ENCODE data around the gene BMAL1.

BMAL1 gene

DNA sequence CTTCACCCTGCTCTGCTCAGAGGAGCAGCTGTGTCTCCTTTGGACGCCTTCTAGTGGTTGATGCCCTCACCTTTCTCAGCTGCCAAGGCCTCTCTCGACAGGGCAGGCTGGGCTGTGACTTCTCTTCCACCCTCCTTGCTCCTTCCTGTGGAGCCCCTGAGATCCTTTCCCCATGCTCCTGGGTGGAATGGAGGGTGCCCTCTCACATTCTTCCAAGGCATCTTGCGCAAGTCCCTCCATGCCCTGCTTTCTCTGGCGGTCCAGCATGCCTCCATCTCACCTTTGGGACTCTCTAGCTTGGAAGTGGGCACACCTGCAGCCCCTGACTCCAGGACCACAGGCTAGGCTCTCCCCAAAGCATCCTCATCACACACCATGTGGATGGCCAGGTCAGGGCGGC lies 68.9 kb downstream of the BMAL1 start:
- DNase-seq: no peak

DNA sequence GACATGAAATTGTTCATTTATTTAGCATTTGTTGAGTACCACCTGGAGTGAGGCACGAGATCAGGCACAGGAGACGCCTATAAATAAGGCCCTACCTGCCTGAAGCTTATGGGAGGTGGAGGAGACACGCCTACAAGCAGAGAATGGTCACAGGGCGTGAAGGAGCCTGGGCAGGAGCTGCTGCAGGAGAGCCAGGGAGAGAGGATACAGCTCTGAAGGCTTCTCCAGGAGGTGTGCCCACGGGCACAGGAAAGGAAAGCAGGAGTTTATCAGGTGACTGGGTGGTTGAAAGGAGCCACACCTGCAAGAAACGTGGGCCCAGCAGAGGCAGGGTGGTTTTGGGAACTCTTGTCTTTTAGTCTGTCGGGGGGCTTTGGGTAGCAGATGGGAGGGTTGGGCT lies 70.3 kb downstream of the BMAL1 start:
- DNase-seq: no peak

GRCh38 chr11:13348305-13348704 lies 70.7 kb downstream of the BMAL1 start:
- DNase-seq: peak; percentile 31 to 39

DNA sequence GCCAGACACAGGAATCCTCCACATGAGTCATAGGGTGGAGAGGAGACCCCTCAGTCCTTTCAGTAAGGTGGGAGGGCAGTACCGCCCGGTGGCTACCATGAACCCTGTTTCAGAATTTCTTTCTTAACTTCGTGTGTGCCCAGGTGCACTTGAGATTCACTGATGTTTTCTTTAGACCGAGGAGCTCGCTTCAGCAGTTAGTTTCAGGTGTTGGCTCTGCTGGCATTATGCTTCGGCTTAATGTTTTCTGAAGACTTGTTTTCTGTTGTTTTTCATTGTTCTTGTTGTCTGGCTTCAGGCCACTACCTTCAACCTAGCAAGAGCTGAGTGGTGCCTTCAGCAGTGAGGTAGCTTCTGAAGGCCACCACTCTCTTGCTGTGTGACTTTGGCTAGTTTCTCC lies 71.5 kb downstream of the BMAL1 start:
- DNase-seq: no peak

DNA sequence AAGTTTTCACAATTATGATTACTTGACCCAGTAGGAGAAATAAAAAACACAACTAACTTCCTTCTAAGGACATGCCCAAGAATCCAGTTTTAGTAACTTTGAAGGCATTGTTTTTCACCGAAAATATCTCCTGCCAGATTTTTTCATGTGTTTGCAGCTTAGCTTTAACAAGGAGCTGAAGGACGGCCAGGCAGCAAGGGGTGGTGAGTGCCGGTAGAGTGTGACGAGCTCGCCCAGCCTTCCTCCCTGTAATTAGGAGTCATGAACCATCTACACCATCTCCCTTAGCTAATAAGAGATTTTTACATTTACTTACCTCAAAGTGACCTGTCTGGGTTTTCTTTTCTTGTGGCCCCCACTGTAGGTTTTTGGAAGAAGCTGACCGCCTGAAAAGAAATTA lies 72.0 kb downstream of the BMAL1 start:
- no peak for DNase-seq

GRCh38 chr11:13352711-13353110 lies 75.1 kb downstream of the BMAL1 start:
- DNase-seq: no peak

DNA sequence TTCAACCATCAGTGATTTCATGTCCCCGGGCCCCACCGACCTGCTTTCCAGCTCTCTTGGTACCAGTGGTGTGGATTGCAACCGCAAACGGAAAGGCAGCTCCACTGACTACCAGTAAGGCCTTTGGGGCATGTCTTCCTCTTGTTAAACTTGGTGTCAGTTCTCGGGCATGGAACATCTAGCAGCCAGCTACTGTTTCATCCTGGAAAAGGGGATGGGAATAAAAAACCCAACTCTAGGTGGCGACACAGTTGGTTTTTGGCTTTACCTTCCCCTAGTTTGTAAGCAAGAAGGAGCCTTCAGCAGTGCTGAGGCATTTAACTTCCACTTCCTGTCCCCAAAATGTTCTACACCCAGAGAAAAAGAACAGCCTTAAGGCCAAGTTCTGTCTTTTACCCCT lies 76.7 kb downstream of the BMAL1 start:
- no peak for DNase-seq

GRCh38 chr11:13355191-13355590 lies 77.6 kb downstream of the BMAL1 start:
- no peak for DNase-seq

GRCh38 chr11:13357232-13357631 lies 79.6 kb downstream of the BMAL1 start:
- no peak for DNase-seq

- no peak for DNase-seq
These were observed 81.1 kb downstream of the BMAL1 start for GRCh38 chr11:13358596-13359270.

DNA sequence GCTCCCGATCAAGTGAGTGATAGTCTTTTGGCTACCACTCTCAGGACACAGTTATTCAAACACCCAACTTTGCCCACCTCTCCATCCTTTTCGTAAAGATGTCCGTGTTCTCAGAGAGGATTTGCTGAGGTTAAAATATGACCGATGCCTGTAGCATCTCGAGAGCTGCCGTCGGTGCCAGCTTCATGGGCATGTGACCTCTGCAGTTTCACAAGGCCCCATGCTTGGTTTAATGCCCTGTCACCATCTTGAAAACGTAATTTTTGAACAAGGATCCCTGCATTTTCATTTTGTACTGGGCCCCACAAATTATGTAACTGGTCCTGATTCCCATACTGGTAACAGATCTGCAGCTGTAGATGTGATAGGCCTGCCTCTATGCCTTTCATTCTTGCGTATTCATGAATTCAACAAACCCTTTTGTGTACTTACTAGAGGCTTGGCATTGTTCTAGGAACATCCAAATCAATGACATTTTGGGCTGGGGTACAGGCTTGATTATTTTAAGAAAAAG lies 85.1 kb downstream of the BMAL1 start:
- no peak for DNase-seq

DNA sequence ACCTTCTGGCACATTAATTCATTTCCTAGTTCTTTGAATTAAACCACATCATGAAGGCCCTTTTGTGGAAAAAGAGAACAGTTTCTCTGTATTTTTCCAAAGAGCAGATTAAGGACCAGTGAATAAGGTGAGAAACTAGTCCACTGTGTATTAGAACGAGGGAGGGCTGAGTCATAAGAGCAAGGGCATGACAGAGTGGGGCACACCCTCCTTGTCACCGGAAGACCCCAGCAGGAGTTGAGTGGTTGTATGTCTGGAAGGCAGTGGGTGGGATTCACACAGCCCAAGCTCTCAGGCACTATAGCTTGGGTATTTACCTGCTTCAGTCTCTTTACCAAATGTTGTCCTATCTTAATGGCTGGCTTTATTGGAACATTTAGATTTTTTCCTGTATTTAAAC lies 86.8 kb downstream of the BMAL1 start:
- DNase-seq: no peak

DNA sequence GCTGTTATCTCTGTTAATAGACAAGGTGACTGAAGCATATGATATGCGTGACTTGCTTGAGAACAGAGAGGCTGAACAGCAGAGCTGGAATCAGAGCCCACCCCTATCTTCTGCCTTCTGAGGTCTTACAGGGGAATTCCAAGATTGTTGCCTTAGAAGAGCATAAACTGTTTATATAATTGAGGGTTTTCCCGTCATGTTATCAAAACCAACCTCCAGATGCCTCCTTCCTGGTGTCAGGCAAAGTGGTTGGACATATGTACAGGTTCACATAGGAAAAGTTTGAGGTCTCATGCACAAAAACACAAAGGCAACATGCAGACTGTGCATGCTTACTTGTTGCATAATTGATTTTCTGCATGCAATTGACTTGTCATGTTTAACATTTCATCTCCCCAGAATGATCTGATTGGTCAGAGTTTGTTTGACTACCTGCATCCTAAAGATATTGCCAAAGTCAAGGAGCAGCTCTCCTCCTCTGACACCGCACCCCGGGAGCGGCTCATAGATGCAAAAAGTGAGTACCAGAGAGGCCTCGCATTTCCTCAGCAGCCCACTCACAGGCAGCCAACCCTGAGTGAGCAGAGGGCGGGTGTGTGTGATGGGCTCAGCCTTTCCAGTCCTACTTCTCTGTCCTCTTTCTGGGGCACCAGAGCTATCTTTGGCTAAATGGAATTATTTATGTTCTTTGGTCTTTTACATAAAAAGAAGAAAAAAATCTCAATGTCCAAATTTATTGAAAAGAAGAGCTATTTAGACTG lies 88.9 kb downstream of the BMAL1 start:
- no peak for DNase-seq

- DNase-seq: no peak
These were observed 89.5 kb downstream of the BMAL1 start for GRCh38 chr11:13367115-13367514.

DNA sequence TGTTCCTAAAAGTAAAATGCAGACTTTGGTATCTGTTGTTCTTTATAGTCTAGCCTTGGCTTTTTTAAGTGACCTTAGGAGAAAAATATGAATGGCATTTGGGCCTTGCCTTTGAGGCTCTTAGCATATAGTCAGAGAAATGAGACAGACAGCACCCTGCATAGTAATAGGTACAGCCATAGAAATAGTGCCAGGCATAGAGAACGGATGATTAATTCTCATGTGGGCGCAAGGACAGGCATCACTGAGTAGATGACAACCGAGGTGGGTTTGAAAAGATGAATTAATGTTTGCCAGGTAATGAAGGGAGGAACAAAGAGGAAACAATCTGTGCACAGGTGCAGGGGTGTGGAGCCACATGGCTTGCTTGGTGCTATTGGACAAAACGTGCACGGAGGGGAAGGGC lies 90.5 kb downstream of the BMAL1 start:
- no peak for DNase-seq

- no peak for DNase-seq
These were observed 95.6 kb downstream of the BMAL1 start for GRCh38 chr11:13373216-13373615.

DNA sequence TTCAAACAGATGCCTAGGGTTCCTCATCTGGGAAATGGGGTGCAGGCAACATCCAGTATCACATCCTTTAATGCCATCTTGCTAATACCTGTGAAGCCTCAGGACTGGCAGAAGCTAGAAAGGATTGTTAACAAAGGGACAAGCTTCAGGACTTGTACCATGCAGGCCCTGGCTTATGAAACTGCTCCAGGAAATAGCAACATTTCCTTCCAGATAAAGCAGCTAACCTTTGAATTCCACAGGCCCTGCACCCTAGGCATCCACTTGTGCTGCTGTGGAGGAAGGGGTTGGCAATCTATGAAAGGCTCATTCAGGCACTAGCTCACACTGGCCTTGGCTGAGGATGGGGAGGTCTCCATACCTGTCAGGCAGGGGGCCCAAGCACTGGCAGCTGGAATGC lies 98.2 kb downstream of the BMAL1 start:
- DNase-seq: no peak

DNA sequence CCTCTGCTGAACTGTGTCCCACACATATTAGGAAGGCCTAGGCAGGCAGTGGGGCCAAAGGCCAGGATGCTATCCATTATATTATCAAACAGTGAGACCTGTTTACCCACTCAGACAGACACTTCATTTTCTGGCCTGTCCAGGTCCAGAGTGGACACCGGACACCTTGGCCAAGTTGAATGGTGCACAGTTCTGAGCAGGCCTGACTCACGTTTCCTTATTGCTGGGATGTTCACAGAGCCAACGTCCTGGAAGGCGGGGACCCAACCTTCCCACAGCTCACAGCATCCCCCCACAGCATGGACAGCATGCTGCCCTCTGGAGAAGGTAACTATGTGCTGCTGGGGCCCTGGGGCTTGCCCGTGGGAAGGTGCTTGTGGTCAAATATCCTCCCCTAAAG lies 98.8 kb downstream of the BMAL1 start:
- no peak for DNase-seq

GRCh38 chr11:13376838-13377237 lies 99.2 kb downstream of the BMAL1 start:
- DNase-seq: no peak

DNA sequence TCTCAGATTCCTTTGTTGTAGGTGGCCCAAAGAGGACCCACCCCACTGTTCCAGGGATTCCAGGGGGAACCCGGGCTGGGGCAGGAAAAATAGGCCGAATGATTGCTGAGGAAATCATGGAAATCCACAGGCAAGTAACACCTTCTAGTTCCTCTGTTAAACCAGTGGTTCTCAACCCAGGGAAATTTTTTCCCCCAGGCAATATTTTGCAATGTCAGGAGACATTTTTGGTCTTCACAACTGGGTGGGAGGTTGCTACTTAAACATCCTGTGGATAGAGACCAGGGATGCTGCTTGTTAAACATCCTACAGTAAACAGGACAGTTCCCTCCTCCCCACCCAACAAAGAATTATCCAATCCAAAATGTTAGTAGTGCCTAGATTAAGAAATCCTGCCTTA lies 100.7 kb downstream of the BMAL1 start:
- DNase-seq: peak in 1 of 2 donors; percentile 28

DNA sequence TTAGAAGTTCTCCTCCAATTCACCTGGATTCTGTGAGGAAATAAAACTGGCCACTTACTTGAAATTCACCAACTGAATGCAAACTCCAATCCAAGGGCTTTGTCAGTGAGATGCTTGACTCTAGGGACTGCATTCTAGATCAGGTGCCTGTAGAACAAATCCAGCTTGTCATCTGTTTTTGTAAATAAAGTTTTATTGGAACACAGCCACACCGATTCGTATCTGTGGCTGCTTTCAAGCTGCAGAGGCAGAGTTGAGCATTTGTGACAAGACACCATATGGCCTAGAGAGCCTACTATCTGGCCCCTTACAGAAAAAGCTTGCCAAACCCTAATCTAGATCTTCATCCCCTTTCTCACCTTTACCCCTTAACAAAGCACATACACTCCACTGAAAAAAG lies 103.1 kb downstream of the BMAL1 start:
- no peak for DNase-seq

- no peak for DNase-seq
These were observed 105.2 kb downstream of the BMAL1 start for GRCh38 chr11:13382751-13383150.

DNA sequence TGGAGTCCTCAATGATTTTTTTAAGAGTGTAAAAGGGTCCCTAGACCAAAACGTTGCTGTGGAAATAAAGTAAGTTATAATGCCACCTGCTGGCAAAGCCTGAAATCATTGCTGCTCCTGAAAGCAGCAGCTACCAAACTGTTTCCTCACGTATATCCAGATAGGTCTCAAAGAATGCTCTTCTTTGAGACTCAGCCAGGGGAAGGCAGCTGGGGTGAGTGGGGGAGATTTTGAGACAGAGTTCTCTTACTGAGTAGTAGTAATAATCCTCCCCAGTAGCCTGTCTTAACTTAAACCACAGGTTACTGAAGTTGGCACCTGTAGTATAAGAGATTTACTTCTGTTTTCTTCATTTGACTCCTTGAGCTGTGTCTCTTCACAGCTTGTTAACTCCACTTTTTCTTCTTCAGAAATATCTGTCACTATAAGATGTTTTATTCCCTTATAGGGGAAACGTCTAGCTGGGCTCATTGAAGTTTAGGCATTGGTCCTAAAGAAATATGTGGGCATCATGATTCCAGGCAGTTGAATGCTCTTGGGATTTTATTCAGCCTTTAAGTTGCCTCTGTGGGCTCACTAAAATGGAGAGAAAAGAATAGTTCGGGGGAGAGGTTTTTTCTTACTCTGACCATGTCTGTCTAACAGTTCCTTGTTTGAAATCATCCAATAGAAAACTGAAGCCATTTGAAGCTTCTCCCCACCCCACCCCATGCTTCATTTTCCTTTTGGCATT lies 107.5 kb downstream of the BMAL1 start:
- DNase-seq: peak in 1 of 2 donors; percentile 27

DNA sequence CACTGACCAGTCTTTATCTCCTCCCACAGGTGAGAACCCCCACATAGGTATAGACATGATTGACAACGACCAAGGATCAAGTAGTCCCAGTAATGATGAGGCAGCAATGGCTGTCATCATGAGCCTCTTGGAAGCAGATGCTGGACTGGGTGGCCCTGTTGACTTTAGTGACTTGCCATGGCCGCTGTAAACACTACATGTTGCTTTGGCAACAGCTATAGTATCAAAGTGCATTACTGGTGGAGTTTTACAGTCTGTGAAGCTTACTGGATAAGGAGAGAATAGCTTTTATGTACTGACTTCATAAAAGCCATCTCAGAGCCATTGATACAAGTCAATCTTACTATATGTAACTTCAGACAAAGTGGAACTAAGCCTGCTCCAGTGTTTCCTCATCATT lies 109.0 kb downstream of the BMAL1 start:
- DNase-seq: no peak

Data from inflammatory macrophage treated with lipopolysaccharide for 1 hour (primary cell).